Activated T-cell treated with anti-CD3 and anti-CD28 coated beads for 1 hour (primary cell): ENCODE data around the gene NMT2.
A peak's percentile ranks its signal among the peaks of the same experiment; 100 is the strongest.

Experiments
- DNase-seq: peaks from one replicate; pipeline ENCODE4 v3.0.0-alpha.2; 2020; ENCODE audit warnings: low read depth

NMT2 gene

DNA sequence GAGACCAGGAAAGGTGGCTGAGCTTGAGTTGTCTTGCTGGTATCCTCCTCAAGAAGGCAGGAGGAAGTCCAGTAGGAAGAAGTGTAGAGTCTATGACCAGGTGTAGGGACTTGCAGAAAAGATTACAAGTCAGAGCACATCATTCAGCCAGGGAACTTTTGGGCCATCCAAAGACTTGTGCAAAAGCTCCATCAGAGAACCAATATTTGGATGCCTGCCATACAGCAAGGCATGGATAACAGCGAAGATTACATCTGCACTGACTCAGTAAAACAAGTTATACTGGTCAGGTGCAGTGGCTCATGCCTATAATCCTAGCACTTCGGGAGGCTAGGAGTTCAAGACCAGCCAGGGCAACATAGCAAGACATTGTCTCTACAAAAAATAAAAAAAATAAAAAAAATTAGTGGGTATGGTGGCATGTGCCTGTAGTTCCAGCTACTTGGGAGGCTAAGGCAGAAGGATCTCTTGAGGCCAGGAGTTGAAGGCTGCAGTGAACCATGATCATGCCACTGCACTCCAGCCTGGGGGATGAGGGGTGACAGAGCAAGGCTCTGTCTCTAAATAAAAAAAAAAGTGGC is 13.2 kb upstream of the NMT2 start:
- no peak for DNase-seq

DNA sequence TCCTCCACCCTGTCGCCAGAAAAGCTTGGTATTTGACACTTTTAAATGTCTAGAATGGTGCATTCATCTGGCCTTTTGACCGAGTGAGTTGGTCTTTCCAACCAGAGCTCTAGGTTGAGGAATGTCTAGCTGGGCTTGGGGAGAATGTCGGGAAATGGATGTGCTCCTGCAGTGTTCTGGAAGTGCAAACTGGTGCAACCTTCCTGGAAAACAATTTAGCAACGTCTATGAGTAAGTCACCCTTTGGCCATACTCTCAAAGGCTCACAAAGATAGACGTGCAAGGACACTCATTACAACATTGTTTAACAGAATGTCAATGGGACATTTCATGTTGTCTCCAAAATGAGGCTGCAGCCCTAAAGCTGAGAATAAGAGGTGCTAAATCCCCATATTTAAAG is 12.2 kb upstream of the NMT2 start:
- no peak for DNase-seq

GRCh38 chr10:15176269-15176668 is 7.8 kb upstream of the NMT2 start:
- DNase-seq: no peak

DNA sequence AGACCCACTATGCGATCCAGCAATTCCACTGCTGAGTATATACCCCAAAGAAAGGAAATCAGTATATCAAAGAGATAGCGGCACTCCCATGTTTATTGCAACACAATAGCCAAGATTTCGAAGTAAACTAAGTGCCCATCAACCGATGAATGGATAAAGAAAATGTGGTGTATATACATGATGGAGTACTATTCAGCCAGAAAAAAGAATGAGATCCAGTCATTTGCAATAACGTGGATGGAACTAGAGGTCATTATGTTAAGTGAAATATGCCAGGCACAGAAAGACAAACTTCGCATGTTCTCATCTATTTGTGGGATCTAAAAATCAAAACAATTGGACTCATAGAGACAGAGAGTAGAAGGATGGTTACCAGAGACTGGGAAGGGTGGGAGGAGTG is 7.1 kb upstream of the NMT2 start:
- no peak for DNase-seq

- DNase-seq: no peak
Observed at GRCh38 chr10:15172306-15172840, 3.9 kb upstream of the NMT2 start.

- DNase-seq: peak; percentile 33
Observed at GRCh38 chr10:15169555-15170401, 1.3 kb upstream of the NMT2 start.

DNA sequence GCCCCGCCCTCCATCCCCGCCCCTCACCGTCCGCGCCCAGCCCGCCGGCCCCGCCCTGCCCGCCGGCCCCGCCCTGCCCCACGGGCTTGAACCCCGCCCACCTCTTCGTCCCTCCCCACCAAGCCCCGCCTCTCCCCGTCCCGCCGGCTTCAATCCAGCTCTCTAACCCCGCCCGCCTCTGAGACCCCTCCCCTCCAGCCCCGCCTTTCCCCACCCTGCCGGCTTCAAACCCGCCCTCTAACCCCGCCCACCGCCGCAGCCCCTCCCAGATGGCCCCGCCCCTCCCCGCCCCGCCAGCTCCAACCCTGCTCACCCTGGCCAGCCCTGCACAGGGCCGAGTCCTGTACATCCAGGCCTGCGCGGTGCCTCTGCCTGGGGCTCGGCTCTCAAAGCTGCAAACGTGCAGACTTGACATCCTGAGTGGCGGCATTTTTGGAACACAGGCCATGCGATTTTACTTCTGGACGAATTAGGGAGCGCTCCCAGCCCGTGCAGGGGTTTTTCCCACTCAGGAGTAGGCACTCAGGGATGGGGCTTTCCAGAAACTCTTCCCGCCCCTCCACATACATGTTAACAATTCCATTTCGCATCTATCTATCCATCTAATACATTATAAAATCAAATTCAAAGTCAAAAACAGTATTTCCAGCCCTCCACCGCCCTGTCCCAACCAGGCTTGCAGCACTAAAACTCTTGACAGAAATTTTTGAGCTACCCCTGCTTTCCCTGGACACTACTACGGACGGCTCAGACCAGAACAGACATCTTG is 477 bp upstream of the NMT2 start:
- peak; percentile 97 for DNase-seq

- peak; percentile 28 for DNase-seq
Observed at GRCh38 chr10:15167411-15168290, 842 bp downstream of the NMT2 start.

- no peak for DNase-seq
Observed at GRCh38 chr10:15166325-15166724, 2.2 kb downstream of the NMT2 start.

DNA sequence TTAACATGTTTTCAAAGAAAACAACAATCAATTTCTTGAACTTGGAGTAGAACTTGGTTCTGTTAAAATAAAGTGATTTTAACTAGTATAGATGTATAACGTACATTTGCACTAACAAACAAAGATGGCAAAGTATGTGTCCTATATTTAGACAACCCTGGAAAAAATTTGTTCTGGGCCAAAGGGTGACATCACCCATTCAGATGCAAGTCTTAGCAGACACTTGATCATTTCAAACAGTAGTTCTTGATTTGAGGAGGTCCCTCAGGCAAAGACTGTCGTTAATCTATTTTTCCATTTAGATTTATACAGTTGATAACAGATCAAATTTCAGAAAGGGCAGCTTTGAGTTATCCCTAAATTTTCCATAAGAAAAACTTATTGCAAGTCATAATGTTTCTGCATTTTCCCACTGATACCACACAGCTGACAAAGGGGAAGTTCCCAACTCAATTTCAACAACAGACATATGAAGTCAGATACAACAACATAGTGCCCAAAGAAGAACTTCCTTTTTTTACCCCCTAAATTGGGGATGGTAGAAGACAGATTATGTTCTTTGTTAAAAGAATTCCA is 5.2 kb downstream of the NMT2 start:
- no peak for DNase-seq

GRCh38 chr10:15158972-15159371 is 9.5 kb downstream of the NMT2 start:
- DNase-seq: no peak

DNA sequence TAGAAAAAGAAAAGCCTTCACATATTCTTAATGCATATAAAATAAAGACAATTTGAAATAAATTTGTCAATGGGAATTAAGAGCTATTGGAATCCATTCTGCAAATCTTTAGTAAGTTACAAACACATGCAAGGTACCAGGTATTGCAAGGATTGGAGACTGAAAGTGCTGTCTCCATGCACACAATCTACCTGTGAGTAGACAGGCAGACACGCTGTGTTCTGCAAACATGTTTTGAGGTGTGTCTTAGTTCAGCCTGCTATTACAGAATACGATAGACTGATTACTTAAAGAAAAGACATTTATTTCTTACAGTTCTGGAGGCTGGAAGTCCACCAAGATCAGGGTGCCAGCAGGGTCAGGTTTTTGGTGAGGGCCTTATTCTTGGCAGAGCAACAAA is 10.0 kb downstream of the NMT2 start:
- no peak for DNase-seq

DNA sequence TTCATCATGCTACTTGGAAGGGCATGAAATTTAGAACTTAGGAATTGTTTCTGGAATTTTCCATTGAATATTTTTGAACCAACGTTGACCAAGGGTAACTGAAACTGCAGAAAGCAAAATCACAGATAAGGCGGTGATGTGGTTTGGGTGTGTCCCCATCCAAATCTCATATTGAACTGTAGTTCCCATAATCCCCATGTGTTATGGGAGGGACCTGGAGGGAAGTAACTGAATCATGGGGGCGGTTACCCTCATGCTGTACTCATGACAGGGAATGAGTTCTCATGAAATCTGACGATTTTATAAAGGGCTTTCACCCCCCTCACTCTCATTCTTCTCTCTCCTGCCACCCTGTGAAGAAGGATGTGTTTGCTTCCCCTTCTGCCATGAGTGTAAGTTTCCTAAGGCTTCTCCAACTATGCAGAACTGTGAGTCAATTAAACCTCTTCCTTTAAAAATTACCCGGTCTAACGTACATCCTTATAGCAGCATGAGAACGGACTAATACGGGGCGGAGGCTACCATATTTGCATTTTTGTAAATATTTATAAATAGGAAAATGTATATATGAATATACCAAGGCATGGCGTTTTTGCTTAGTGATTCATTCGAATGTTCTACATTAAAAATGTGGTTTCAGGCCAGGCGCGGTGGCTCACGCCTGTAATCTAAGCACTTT is 12.4 kb downstream of the NMT2 start:
- DNase-seq: no peak

DNA sequence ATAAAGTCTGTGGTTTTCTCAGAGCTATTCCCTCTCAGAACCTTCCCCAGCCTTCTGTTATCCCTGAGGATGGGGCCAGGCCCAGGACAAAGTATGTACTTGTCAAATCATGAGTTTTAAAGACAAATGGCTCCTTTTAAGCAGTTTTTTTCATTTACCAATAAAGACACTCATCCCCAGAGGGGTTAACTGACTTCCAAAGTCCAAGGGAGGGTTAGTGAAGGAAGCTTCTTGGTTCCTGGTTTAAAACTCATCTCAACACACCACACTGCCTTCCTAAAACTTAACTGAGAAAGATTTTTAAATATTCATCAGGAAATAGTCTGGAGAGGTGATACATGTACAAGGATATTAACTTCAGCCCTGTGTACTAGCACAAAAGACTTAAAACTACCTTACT is 15.9 kb downstream of the NMT2 start:
- DNase-seq: no peak

GRCh38 chr10:15150563-15150962 is 17.9 kb downstream of the NMT2 start:
- DNase-seq: no peak

DNA sequence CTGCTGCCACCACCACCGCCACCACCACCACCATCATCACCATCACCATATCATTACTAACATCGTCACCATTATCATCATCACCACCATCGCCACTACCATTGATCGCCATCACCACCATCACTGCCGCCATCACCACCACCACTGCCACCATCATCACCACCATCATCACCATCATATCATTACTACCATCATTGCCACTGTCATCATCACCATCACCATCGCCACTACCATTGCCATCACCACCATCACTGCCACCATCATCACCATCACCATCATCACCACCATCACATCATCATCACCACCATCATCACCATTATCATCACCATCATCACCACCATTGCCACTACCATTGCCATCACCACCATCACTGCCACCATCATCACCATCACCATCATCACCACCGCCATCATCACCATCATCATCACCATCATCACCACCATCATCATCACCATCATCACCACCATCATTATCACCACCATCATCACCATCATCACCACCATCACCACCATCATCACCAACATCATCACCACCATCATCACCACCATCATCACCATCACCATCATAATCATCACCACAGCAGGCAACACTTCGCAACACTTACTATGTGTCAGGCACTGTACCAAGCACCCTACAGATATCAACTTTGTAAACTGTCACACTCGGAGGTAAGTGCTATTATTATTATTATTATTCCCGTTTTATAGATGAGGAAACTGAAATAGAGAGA is 19.3 kb downstream of the NMT2 start:
- no peak for DNase-seq

GRCh38 chr10:15147594-15148392 is 20.7 kb downstream of the NMT2 start:
- no peak for DNase-seq

- no peak for DNase-seq
Observed at GRCh38 chr10:15146366-15146765, 22.1 kb downstream of the NMT2 start.

DNA sequence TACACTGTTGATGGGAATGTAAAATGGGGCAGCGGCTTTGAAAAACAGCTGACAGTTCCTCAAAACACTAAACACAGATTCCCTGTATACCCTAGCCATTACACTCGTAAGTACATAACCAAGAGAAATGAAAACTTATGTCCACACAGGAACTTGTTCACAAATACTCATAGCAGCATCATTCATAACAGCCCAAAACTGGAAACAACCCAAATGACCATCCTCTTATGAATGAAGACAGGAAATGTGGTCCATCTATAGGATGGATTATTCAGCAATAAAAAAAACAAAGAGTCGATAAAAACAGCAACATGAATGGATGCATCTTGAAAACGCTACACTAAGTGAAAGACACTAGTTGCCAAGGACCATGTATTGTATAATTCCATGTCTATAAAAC is 23.7 kb downstream of the NMT2 start:
- DNase-seq: no peak
